Right lobe of liver (tissue), 6 donors: ENCODE measurements around the gene SPOCK1. TPM values are rescaled to one million over a fixed set of nuclear protein-coding genes. Genes with fewer than 3 reads are reported as not detected.
"Not testable (repeated sequence)": the region's sequence is repeated elsewhere in the genome, so short reads cannot be mapped to it uniquely, and the experiment has no call there.

Source experiments
- ATAC-seq, 4 donors: fragments of 200-7000 bp; cut with Tn5 transposase; one replicate each; pipeline ENCODE4 v1.9.1; 2020; ENCODE audit warnings: mild to moderate bottlenecking in 4 of 4, moderate library complexity in 4 of 4
- DNase-seq, 3 donors: peaks; one replicate each; pipeline ENCODE4 v3.0.0-alpha.2; 2020
- H3K27ac ChIP-seq, 3 donors: fragments of 200-600 bp; one replicate each; pipeline ENCODE4 v1.8.0; 2022
- H3K27me3 ChIP-seq, 2 donors: fragments of 200-600 bp; one replicate each; pipeline ENCODE4 v1.8.0; 2022
- H3K36me3 ChIP-seq, 4 donors: fragments of 200-600 bp; sonication (generic) in 1 of 4; one replicate each; pipeline versions ENCODE4 v1.5.1 to v1.8.0; 2017 to 2022; ENCODE audit warnings: control low read depth in 1 of 4
- H3K4me1 ChIP-seq, 4 donors: fragments of 200-600 bp; sonication (generic) in 1 of 4; one replicate each; pipeline versions ENCODE4 v1.5.1 to v1.8.0; 2017 to 2022; ENCODE audit warnings: control low read depth in 1 of 4
- H3K4me3 ChIP-seq, 3 donors: fragments of 200-600 bp; one replicate each; pipeline ENCODE4 v1.8.0; 2022
- H3K9me3 ChIP-seq, 4 donors: fragments of 200-600 bp; sonication (generic) in 1 of 4; one replicate each; pipeline versions ENCODE4 v1.5.1 to v1.8.0; 2017 to 2022; ENCODE audit warnings: control low read depth in 1 of 4
- CTCF ChIP-seq, 4 donors: fragments of 200-600 bp in 3 of 4; fragments of 450-650 bp in 1 of 4; IDR thresholded peaks; one replicate each; pipeline versions ENCODE4 v1.5.1 to v1.8.0; 2016 to 2022; ENCODE audit warnings: antibody characterized with exemption in 4 of 4, mild to moderate bottlenecking in 2 of 4
- POLR2A ChIP-seq: fragments of 450-650 bp; IDR thresholded peaks from one replicate; pipeline ENCODE4 v1.6.1; 2017; ENCODE audit warnings: antibody characterized with exemption, mild to moderate bottlenecking
- WGBS: methylation state at CpG from one replicate; pipeline ENCODE4 v1.1.6; 2018; ENCODE audit warnings: low coverage, low lambda C conversion rate; ENCODE audit not compliant: insufficient coverage; ENCODE audit errors: missing lambda C conversion rate; 5-methylcytosine and 5-hydroxymethylcytosine counted together
- intact Hi-C, 2 donors: fragments of 100-400 bp; cut with DNase I; formaldehyde crosslinking; loops; one replicate each; pipeline versions ENCODE4 v1.11.2 to v1.14.1; 2022
- total RNA-seq, 6 experiments: library from RNA; depleted of rRNA in 2 of 6; stranded (reverse); fragments of >200 nt in 2 of 6; fragmentation: NEBNext Ultra II Directional in 3 of 6; extraction: Animal tissue kit (Norgen Biotek cat#: 25700) in 3 of 6; gene quantifications; one replicate each; pipeline versions ENCODE4 v1.1.0 to v1.2.4, GENCODE V29; 2016 to 2023
- donor health status: DM: no; HTN: yes; CAD: no.
- donor health status: DM: no; HTN: no; CAD: no.
- donor health status: DM: no; HTN: no; CAD: no.
- donor health status: DM: no; HTN: yes; CAD: no.
- donor health status: DM: no; HTN: yes; CAD: no.

SPOCK1 gene
- total RNA-seq, 6 experiments from 2014 or later, result 0.06 to 0.86 (median 0.15) TPM; not detected in 1

- no peaks in the 10 kb centered on the region for H3K4me1 ChIP-seq
- no peak overlapping the region for H3K4me3 ChIP-seq
- ATAC-seq (no peak), DNase-seq (no peak)
- no peak overlapping the region for H3K27ac ChIP-seq
- no peaks in the 10 kb centered on the region for H3K9me3 ChIP-seq
- 63% methylated on average over 4 of the region's 4 CpGs for WGBS
- H3K27me3 ChIP-seq, result no peaks in the 10 kb centered on the region
- no peak for TF ChIP-seq CTCF (IDR thresholded peaks at IDR 0.05)
- TF ChIP-seq POLR2A, result no peak
- H3K36me3 ChIP-seq, result no peaks in the 10 kb centered on the region
- intact Hi-C loops, result no loop called here
Observed at GRCh38 chr5:137395011-137395755, 103.9 kb downstream of the SPOCK1 start.

GRCh38 chr5:137394380-137394779, 104.7 kb downstream of the SPOCK1 start:
- no peak overlapping the region for H3K4me3 ChIP-seq
- no peaks in the 10 kb centered on the region for H3K36me3 ChIP-seq
- no peaks in the 10 kb centered on the region for H3K27me3 ChIP-seq
- intact Hi-C loops, result no loop called here
- no peaks in the 10 kb centered on the region for H3K9me3 ChIP-seq
- no peak for DNase-seq
- H3K27ac ChIP-seq, result no peak overlapping the region
- 50% methylated on average over 1 of the region's 1 CpG for WGBS
- no peaks in the 10 kb centered on the region for H3K4me1 ChIP-seq
- TF ChIP-seq POLR2A (no peak), CTCF (IDR thresholded peaks at IDR 0.05) (no peak)
- no peak for ATAC-seq

- TF ChIP-seq POLR2A (no peak), CTCF (IDR thresholded peaks at IDR 0.05) (no peak)
- ATAC-seq (no peak), DNase-seq (no peak)
- no peaks in the 10 kb centered on the region for H3K9me3 ChIP-seq
- intact Hi-C loops, result no loop called here
- no peak overlapping the region for H3K4me3 ChIP-seq
- H3K27me3 ChIP-seq, result no peaks in the 10 kb centered on the region
- H3K36me3 ChIP-seq, result no peaks in the 10 kb centered on the region
- no peak overlapping the region for H3K27ac ChIP-seq
- 50% methylated on average over 1 of the region's 1 CpG for whole genome bisulfite sequencing
- no peaks in the 10 kb centered on the region for H3K4me1 ChIP-seq
Observed at GRCh38 chr5:137393196-137393993, 105.7 kb downstream of the SPOCK1 start.

- ATAC-seq, result no peak
- WGBS, result 89% methylated on average over 3 of the region's 4 CpGs
- no peak overlapping the region for H3K4me3 ChIP-seq
- no peaks in the 10 kb centered on the region for H3K4me1 ChIP-seq
- no peaks in the 10 kb centered on the region for H3K36me3 ChIP-seq
- no peaks in the 10 kb centered on the region for H3K27me3 ChIP-seq
- no peak overlapping the region for H3K27ac ChIP-seq
- TF ChIP-seq POLR2A (no peak), CTCF (IDR thresholded peaks at IDR 0.05) (no peak)
- intact Hi-C loops, result no loop called here
- no peaks in the 10 kb centered on the region for H3K9me3 ChIP-seq
- DNase-seq, result no peak
Observed at GRCh38 chr5:137392261-137392660, 106.9 kb downstream of the SPOCK1 start.

GRCh38 chr5:137391044-137391443, 108.1 kb downstream of the SPOCK1 start:
- 56% methylated on average over 5 of the region's 7 CpGs for WGBS
- H3K4me3 ChIP-seq, H3K4me1 ChIP-seq, intact Hi-C loops, DNase-seq, H3K9me3 ChIP-seq, H3K36me3 ChIP-seq, H3K27me3 ChIP-seq, ATAC-seq, H3K27ac ChIP-seq: not testable (repeated sequence)
